Measurements from ENCODE around the gene ELOVL2.

DNA sequence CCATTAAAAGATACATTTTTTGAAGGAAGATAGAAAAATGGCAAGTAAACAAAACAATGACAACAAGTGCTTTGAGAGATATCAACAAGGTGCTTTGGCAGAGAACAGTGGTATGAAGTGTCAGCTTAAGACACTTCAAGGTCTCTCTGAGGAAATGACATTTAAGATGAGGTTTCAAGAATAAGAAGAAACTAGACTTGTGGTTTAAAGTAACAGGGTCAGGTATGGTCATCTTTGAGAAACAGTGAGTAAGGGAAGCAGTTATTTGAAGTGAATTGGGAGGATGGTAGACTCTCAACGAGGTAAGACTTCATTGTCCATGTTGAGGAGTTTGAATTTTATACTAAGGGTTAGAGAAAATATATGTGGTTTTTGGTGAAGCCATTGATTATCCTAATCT is 79.4 kb downstream of the ELOVL2 start:
- TF ChIP-seq EZH2 (IDR thresholded peaks at IDR 0.05; ENCODE audit: insufficient read depth, poor library complexity, severe bottlenecking) (no peak), EZH2phosphoT487 (IDR thresholded peaks at IDR 0.05; ENCODE audit: insufficient read depth, low read depth) (no peak)

All from GM23248 (cell line).